Hepatocyte (in vitro differentiated cells): ENCODE results near the gene ERGIC1. TPM values are rescaled to one million over a fixed set of nuclear protein-coding genes. Genes with fewer than 3 reads are reported as not detected.
A peak's percentile ranks its signal among the peaks of the same experiment; 100 is the strongest.

Experiments
- DNase-seq: peaks from one replicate; pipeline ENCODE4 v3.0.0-alpha.2; 2016; ENCODE audit warnings: low spot score
- H2AFZ ChIP-seq: fragments of 200-600 bp; sonication (generic); 2 replicates; pipeline ENCODE4 v1.6.0; 2016; ENCODE audit warnings: antibody characterized with exemption, mild to moderate bottlenecking
- H3K27ac ChIP-seq: fragments of 200-600 bp; sonication (generic); 2 replicates; pipeline ENCODE4 v1.5.1; 2016; ENCODE audit warnings: mild to moderate bottlenecking
- H3K27me3 ChIP-seq: fragments of 200-600 bp; sonication (generic); 2 replicates; pipeline ENCODE4 v1.6.1; 2016
- H3K36me3 ChIP-seq: fragments of 200-600 bp; sonication (generic); replicated peaks from 2 replicates; pipeline ENCODE4 v1.5.1; 2016; ENCODE audit warnings: low read depth; ENCODE audit not compliant: insufficient read depth
- H3K4me1 ChIP-seq: fragments of 200-600 bp; sonication (generic); 2 replicates; pipeline ENCODE4 v1.5.1; 2016; ENCODE audit warnings: mild to moderate bottlenecking, moderate library complexity; ENCODE audit not compliant: insufficient read depth
- H3K4me2 ChIP-seq: fragments of 200-600 bp; sonication (generic); 2 replicates; pipeline ENCODE4 v1.6.0; 2016
- H3K4me3 ChIP-seq: fragments of 200-600 bp; sonication (generic); 2 replicates; pipeline ENCODE4 v1.5.1; 2016; ENCODE audit warnings: mild to moderate bottlenecking
- H3K79me2 ChIP-seq: fragments of 200-600 bp; sonication (generic); 2 replicates; pipeline ENCODE4 v1.6.0; 2017; ENCODE audit warnings: mild to moderate bottlenecking
- H3K9me2 ChIP-seq: fragments of 200-600 bp; sonication (generic); replicated peaks from 2 replicates; pipeline ENCODE4 v1.6.0; 2017; ENCODE audit warnings: mild to moderate bottlenecking; ENCODE audit not compliant: insufficient read depth
- H3K9me3 ChIP-seq: fragments of 200-600 bp; sonication (generic); 2 replicates; pipeline ENCODE4 v1.5.1; 2016; ENCODE audit warnings: low read depth, mild to moderate bottlenecking
- H4K20me1 ChIP-seq: fragments of 200-600 bp; sonication (generic); 2 replicates; pipeline ENCODE4 v1.6.0; 2016; ENCODE audit warnings: mild to moderate bottlenecking; ENCODE audit not compliant: insufficient read depth, poor library complexity, severe bottlenecking
- CTCF ChIP-seq: fragments of 200-600 bp; sonication (generic); IDR thresholded peaks from 2 replicates; pipeline ENCODE4 v1.5.1; 2016; ENCODE audit warnings: antibody characterized with exemption, mild to moderate bottlenecking; ENCODE audit not compliant: poor library complexity
- EZH2 ChIP-seq: fragments of 200-600 bp; sonication (generic); IDR thresholded peaks from 2 replicates; pipeline ENCODE4 v1.6.1; 2016; ENCODE audit warnings: antibody characterized with exemption, mild to moderate bottlenecking, borderline replicate concordance
- EZH2phosphoT487 ChIP-seq: fragments of 200-600 bp; sonication (generic); IDR thresholded peaks from one replicate; pipeline ENCODE4 v1.6.1; 2018; ENCODE audit warnings: antibody characterized with exemption, mild to moderate bottlenecking, low read depth, moderate library complexity; ENCODE audit not compliant: unreplicated experiment, severe bottlenecking
- WGBS: methylation state at CpG from one replicate; pipeline ENCODE4 v1.1.6; 2016; ENCODE audit warnings: low lambda C conversion rate; ENCODE audit errors: missing lambda C conversion rate; 5-methylcytosine and 5-hydroxymethylcytosine counted together
- polyA plus RNA-seq: library from polyadenylated mRNA; unstranded; fragments of >200 nt; fragmentation: Nextera tagmentation; extraction: Ambion mirVana; gene quantifications from 2 replicates; pipeline ENCODE4 v1.2.1, GENCODE V29; 2016
- total RNA-seq: library from RNA; depleted of rRNA; stranded (reverse); fragments of >200 nt; gene quantifications from 2 replicates; pipeline ENCODE4 v1.2.3, GENCODE V29; 2014

Gene ERGIC1
- total and polyA plus RNA-seq, 2 experiments from 2014 or later: 39.1 to 107 TPM

GRCh38 chr5:172932313-172933017 lies 98.4 kb downstream of the ERGIC1 start:
- H4K20me1 ChIP-seq: no peaks in the 10 kb centered on the region
- 19% methylated on average over 22 of the region's 22 CpGs for WGBS
- H3K4me2 ChIP-seq: no peak overlapping the region
- H3K27ac ChIP-seq: no peak overlapping the region
- no peak overlapping the region for H2AFZ ChIP-seq
- no peak overlapping the region for H3K4me3 ChIP-seq
- DNase-seq: peak; percentile 82
- no peaks in the 10 kb centered on the region for H3K79me2 ChIP-seq
- no peaks in the 10 kb centered on the region for H3K9me3 ChIP-seq
- no peaks in the 10 kb centered on the region for H3K27me3 ChIP-seq
- H3K9me2 ChIP-seq: no peaks in the 10 kb centered on the region
- H3K4me1 ChIP-seq: no peaks in the 10 kb centered on the region
- peak; percentile 96 for TF ChIP-seq CTCF
- no peak for TF ChIP-seq EZH2
- TF ChIP-seq EZH2phosphoT487: no peak
- H3K36me3 ChIP-seq: no peaks in the 10 kb centered on the region

- no peak overlapping the region for H3K27ac ChIP-seq
- TF ChIP-seq EZH2 (no peak), CTCF (no peak), EZH2phosphoT487 (no peak)
Observed at GRCh38 chr5:172933238-172933637, 99.2 kb downstream of the ERGIC1 start.

DNA sequence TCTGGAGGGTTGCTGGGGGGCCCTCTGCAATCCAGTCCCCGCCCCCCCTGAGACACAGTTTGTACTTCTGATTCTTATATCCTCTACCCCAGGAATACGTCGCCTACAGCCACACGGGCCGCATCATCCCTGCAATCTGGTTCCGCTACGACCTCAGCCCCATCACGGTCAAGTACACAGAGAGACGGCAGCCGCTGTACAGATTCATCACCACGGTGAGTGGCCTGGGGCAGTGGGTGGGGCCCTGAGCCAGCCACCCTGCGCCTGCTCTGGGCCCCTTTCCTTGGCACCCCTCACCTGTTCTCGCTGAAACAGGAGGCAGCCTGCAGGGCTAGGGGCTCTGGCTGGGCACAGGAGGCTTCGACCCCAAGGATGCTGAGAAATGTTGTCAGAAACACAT lies 101.0 kb downstream of the ERGIC1 start:
- no peaks in the 10 kb centered on the region for H3K36me3 ChIP-seq
- no peaks in the 10 kb centered on the region for H3K27me3 ChIP-seq
- no peak for DNase-seq
- H2AFZ ChIP-seq: no peak overlapping the region
- H3K9me2 ChIP-seq: no peaks in the 10 kb centered on the region
- H3K4me3 ChIP-seq: no peak overlapping the region
- WGBS: 89% methylated on average over 13 of the region's 14 CpGs
- no peaks in the 10 kb centered on the region for H4K20me1 ChIP-seq
- no peaks in the 10 kb centered on the region for H3K4me1 ChIP-seq
- no peaks in the 10 kb centered on the region for H3K9me3 ChIP-seq
- H3K4me2 ChIP-seq: no peak overlapping the region
- no peaks in the 10 kb centered on the region for H3K79me2 ChIP-seq
- TF ChIP-seq CTCF: no peak
- TF ChIP-seq EZH2: no peak
- TF ChIP-seq EZH2phosphoT487: no peak
- H3K27ac ChIP-seq: no peak overlapping the region

More at GRCh38 chr5:172933238-172933637, 99.2 kb downstream of the ERGIC1 start:
- Histone ChIP-seq H3K9me3 (no peaks in the 10 kb centered on the region), H4K20me1 (no peaks in the 10 kb centered on the region), H3K36me3 (no peaks in the 10 kb centered on the region), H3K4me3 (no peak overlapping the region), H2AFZ (no peak overlapping the region), H3K9me2 (no peaks in the 10 kb centered on the region), H3K4me2 (no peak overlapping the region), H3K4me1 (no peaks in the 10 kb centered on the region), H3K27me3 (no peaks in the 10 kb centered on the region), H3K79me2 (no peaks in the 10 kb centered on the region)
- 91% methylated on average over 4 of the region's 4 CpGs for WGBS
- no peak for DNase-seq
